Spleen (tissue), 7 donors: ENCODE results near the gene PARP14.

Experiments used
- CTCF ChIP-seq, 11 experiments: fragments of 200-600 bp in 7 of 11; fragments of 450-650 bp in 4 of 11; sonication (generic) in 4 of 11; IDR thresholded peaks in 8 of 11; conservative IDR thresholded peaks in 3 of 11; 1 replicate in 7 of 11; 2 replicates in 4 of 11; pipeline versions ENCODE4 v1.4.0 to v1.8.0; 2016 to 2021; ENCODE audit warnings: antibody characterized with exemption in 11 of 11, inconsistent platforms in 4 of 11, mild to moderate bottlenecking in 1 of 11
- POLR2A ChIP-seq, 3 donors: fragments of 450-650 bp; IDR thresholded peaks; one replicate each; pipeline ENCODE4 v1.5.1; 2017; ENCODE audit warnings: antibody characterized with exemption in 3 of 3, mild to moderate bottlenecking in 1 of 3
- donor health status: DM: no; HTN: no; CAD: no; lungs with moderate emphysema.
- donor health status: DM: no; HTN: no; CAD: no.
- donor health status: DM: no; HTN: no; CAD: no.

GRCh38 chr3:122681284-122681973, 790 bp downstream of the PARP14 start:
- no peak for TF ChIP-seq CTCF (IDR thresholded peaks at IDR 0.05 in 8 of 11, conservative IDR thresholded peaks at IDR 0.05 in 3 of 11)
- no peak for TF ChIP-seq POLR2A (IDR thresholded peaks at IDR 0.05)
